Activated B cell treated with CpG ODN at 0.5 μM for 24 hours (primary cell): ENCODE data around the gene CARD8. TPM values are rescaled to one million over a fixed set of nuclear protein-coding genes. Genes with fewer than 3 reads are reported as not detected.

Experiments
- ATAC-seq: fragments of 200-7000 bp; cut with Tn5 transposase; one replicate; pipeline ENCODE4 v1.10.0; 2021; ENCODE audit warnings: low read depth, mild to moderate bottlenecking, moderate library complexity
- CTCF ChIA-PET: fragments of 350-600 bp; sonication (Branson Sonifier 250); formaldehyde crosslinking; loops from one replicate; lab custom pipeline; 2021; ENCODE audit warnings: antibody characterized with exemption; lab: Charles Lee
- POLR2A ChIA-PET: fragments of 350-600 bp; sonication (Branson Sonifier 250); formaldehyde crosslinking; loops from one replicate; lab custom pipeline; 2021; ENCODE audit warnings: antibody characterized with exemption; lab: Charles Lee
- DNase-seq: peaks from one replicate; pipeline ENCODE4 v3.0.0; 2022
- H3K27ac Mint-ChIP-seq: one replicate; pipeline ENCODE4 v1.8.0; 2020; ENCODE audit warnings: mixed read lengths
- H3K27me3 Mint-ChIP-seq: one replicate; pipeline ENCODE4 v1.8.0; 2021; ENCODE audit warnings: mixed read lengths
- H3K36me3 Mint-ChIP-seq: one replicate; pipeline ENCODE4 v1.8.0; 2021; ENCODE audit warnings: low read depth, mixed read lengths
- H3K4me1 Mint-ChIP-seq: one replicate; pipeline ENCODE4 v1.8.0; 2021; ENCODE audit warnings: mixed read lengths
- H3K4me3 Mint-ChIP-seq: one replicate; pipeline ENCODE4 v1.8.0; 2020; ENCODE audit warnings: mild to moderate bottlenecking, mixed read lengths
- H3K9me3 Mint-ChIP-seq: one replicate; pipeline ENCODE4 v1.8.0; 2020; ENCODE audit warnings: mixed read lengths
- intact Hi-C: fragments of 100-400 bp; cut with micrococcal nuclease; formaldehyde crosslinking; loops from one replicate; pipeline ENCODE4 v1.15.1; 2024
- total RNA-seq: library from RNA; stranded (reverse); gene quantifications from 2 replicates; pipeline ENCODE4 v1.2.3, GENCODE V29; 2022
- TF ChIP-seq, protein P1 (sequence below): fragments of 200-600 bp; IDR thresholded peaks from one replicate; pipeline ENCODE4 v1.8.0; 2022; ENCODE audit warnings: antibody characterized with exemption, mild to moderate bottlenecking

Gene CARD8
- total RNA-seq, 1 donor from 2014 or later: 103 TPM

DNA sequence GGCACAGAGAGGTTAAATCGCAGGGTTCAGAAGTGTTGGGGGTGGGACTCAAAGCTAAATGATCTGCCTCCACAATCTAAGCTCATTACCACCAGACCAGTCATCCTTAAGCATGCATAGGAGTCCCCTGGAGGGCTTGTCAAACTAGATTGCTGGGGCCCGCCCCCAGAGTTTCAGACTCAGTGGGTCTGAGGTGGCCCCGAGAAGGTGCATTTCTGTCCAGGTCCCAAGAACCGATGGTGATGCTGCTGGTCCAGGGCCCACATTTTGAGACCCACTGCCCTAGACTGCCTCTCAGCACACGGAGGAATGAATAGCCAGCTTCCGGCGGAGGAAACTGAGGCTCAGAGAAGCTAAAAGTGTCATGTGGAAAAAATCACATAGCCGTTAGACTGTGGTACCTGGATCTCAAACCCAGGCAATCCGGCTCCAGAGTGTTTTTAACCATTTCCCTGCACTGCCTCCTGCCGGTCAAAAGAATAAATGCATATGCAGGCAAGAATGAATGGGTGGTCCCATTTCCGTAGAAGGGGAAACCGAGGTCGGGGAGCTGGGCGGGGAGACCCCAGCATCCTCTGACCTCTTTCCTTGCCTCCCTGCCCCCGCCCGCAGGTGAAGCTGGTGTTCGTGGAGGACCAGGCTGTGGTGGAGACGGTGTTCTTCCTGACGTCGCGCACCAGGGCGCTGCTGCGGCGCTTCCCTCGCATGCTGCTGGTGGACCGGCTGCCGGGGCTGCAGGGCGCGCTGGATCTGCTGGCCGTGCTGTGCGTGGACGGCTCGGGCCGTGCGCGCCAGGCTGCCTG is 61.5 kb downstream of the CARD8 start:
- POLR2A ChIA-PET: interaction anchor here (1.7 kb wide), 1 partner anchor 9 kb away, joined by 9 read pairs; no protein-coding TSS in a partner anchor
- intact Hi-C loops: loop anchor here (2.0 kb wide), 1 partner anchor 87 kb away; no protein-coding TSS in a partner anchor
- peaks cover 6% of the 10 kb centered on the region for H3K4me1 Mint-ChIP-seq
- no peak for ATAC-seq
- H3K9me3 Mint-ChIP-seq: no peaks in the 10 kb centered on the region
- no peak overlapping the region for H3K27ac Mint-ChIP-seq
- no peak for DNase-seq
- no peak overlapping the region for H3K4me3 Mint-ChIP-seq
- peaks cover 2% of the 10 kb centered on the region for H3K36me3 Mint-ChIP-seq
- TF ChIP-seq, protein P1, sequence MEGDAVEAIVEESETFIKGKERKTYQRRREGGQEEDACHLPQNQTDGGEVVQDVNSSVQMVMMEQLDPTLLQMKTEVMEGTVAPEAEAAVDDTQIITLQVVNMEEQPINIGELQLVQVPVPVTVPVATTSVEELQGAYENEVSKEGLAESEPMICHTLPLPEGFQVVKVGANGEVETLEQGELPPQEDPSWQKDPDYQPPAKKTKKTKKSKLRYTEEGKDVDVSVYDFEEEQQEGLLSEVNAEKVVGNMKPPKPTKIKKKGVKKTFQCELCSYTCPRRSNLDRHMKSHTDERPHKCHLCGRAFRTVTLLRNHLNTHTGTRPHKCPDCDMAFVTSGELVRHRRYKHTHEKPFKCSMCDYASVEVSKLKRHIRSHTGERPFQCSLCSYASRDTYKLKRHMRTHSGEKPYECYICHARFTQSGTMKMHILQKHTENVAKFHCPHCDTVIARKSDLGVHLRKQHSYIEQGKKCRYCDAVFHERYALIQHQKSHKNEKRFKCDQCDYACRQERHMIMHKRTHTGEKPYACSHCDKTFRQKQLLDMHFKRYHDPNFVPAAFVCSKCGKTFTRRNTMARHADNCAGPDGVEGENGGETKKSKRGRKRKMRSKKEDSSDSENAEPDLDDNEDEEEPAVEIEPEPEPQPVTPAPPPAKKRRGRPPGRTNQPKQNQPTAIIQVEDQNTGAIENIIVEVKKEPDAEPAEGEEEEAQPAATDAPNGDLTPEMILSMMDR: no peak
- CTCF ChIA-PET: interaction anchor here (0.6 to 1.2 kb wide), 5 partner anchors 10 to 66 kb away, joined by 3 to 8 read pairs (median 3); no protein-coding TSS in a partner anchor
- no peaks in the 10 kb centered on the region for H3K27me3 Mint-ChIP-seq

DNA sequence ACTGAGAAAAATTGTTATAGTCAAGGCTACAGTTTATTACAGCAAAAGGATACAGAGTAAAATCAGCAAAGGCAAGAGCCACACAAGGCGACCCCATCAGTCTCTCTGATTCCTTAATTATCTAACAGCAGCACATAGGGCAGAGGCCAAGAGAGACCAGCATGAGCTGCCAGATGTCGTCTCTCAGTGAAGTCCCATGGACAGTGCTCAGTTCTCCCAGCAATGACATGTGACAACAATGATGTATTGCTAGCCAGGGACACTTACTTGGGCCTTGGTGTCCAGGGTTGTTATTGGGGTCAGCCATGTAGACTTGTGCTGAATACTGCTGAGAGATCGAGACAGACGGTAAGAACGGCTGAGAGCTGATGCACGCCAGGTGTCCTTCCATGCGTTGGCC is 63.0 kb downstream of the CARD8 start:
- Mint-ChIP-seq H3K9me3 (no peaks in the 10 kb centered on the region), H3K27me3 (no peaks in the 10 kb centered on the region), H3K4me3 (no peak overlapping the region), H3K27ac (no peak overlapping the region), H3K36me3 (peaks cover 8% of the 10 kb centered on the region), H3K4me1 (peaks cover 8% of the 10 kb centered on the region)
- intact Hi-C loops: no loop called here
- ChIA-PET CTCF (no interaction called here), POLR2A (no interaction called here)
- TF ChIP-seq, protein P1: no peak
- ATAC-seq (no peak), DNase-seq (no peak)

DNA sequence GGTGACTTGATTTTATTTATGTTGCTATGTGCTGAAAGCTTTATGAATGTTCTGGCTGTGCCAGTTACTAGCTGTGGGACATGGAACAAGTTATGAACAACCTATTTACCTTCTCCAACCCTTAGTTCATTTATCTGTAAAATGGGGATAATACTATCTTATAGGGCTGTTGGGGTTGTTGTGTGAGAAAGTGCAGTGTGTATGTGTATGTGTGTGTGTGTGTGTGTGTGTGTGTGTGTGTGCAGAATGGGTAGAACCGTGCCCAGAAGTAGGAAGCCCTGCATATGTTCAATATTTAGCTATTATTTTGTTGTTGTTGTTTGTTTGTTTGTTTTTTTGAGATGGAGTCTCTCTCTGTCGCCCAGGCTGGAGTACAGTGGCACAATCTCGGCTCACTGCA is 64.8 kb downstream of the CARD8 start:
- H3K4me1 Mint-ChIP-seq: peaks cover 20% of the 10 kb centered on the region
- H3K36me3 Mint-ChIP-seq: peaks cover 8% of the 10 kb centered on the region
- no peaks in the 10 kb centered on the region for H3K27me3 Mint-ChIP-seq
- ATAC-seq: no peak
- CTCF ChIA-PET: interaction anchor here (1.1 to 1.6 kb wide), 4 partner anchors 13 to 70 kb away, joined by 3 to 5 read pairs (median 4); no protein-coding TSS in a partner anchor
- intact Hi-C loops: no loop called here
- no peaks in the 10 kb centered on the region for H3K9me3 Mint-ChIP-seq
- H3K4me3 Mint-ChIP-seq: no peak overlapping the region
- POLR2A ChIA-PET: interaction anchor here (0.8 to 1.2 kb wide), 2 partner anchors 13 to 80 kb away, joined by 3 to 11 read pairs; partner anchors contain the start of gene PLA2G4C
- TF ChIP-seq, protein P1: no peak
- H3K27ac Mint-ChIP-seq: no peak overlapping the region
- no peak for DNase-seq

DNA sequence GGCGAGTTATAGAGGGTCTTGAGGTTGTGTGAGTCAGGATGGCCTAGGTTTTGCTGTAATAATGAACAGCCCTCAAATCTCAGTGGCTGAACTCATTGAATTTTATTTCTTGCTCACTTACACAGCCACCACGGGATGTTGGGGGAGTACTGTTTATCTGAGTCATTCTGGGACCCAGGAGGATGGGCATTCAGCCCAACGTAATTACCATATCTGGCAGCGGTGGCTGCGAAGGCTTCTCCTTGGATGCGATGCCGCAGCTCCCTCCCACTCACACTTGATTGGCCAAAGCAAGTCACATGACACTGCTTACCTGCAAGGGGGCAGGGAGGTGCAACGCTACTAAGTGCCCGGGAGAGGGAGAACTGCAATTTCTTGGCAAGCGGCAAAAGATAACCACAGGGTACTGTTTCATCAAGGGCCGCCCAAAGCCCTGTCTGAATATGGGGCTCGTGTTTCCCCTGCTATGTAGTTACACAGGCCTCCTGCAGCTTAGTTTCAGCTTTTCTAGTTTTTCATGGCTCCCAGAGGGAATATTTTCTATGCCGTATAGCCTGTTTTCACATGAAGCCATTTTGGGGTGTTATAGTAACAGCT is 65.3 kb downstream of the CARD8 start:
- ChIA-PET POLR2A (interaction anchor here (0.7 to 1.2 kb wide), 3 partner anchors 13 to 407 kb away, joined by 3 to 11 read pairs (median 3); partner anchors contain the start of gene PLA2G4C), CTCF (interaction anchor here (1.1 to 1.6 kb wide), 4 partner anchors 13 to 70 kb away, joined by 3 to 5 read pairs (median 4); no protein-coding TSS in a partner anchor)
- H3K4me1 Mint-ChIP-seq: peaks cover 25% of the 10 kb centered on the region
- ATAC-seq (peak; percentile 65), DNase-seq (no peak)
- no peaks in the 10 kb centered on the region for H3K27me3 Mint-ChIP-seq
- H3K9me3 Mint-ChIP-seq: no peaks in the 10 kb centered on the region
- H3K36me3 Mint-ChIP-seq: peaks cover 8% of the 10 kb centered on the region
- no peak overlapping the region for H3K27ac Mint-ChIP-seq
- TF ChIP-seq, protein P1: no peak
- intact Hi-C loops: no loop called here
- H3K4me3 Mint-ChIP-seq: no peak overlapping the region
